Thoracic aorta (tissue), 2 donors: Measurements from ENCODE around the gene HACE1. TPM values are rescaled to one million over a fixed set of nuclear protein-coding genes. Genes with fewer than 3 reads are reported as not detected.
"Not testable (repeated sequence)": the region's sequence is repeated elsewhere in the genome, so short reads cannot be mapped to it uniquely, and the experiment has no call there.

Source experiments
- ATAC-seq: fragments of 150-250 bp; one replicate; pipeline ENCODE4 v1.8.0; 2017; ENCODE audit warnings: low read depth; ENCODE audit not compliant: insufficient number of reproducible peaks, low FRiP score
- DNase-seq: peaks from one replicate; pipeline ENCODE4 v3.0.0-alpha.2; 2020; ENCODE audit warnings: low spot score
- H3K27ac ChIP-seq, 2 donors: fragments of 200-600 bp; sonication (generic); 1 replicate in 1 of 2; 2 replicates in 1 of 2; pipeline ENCODE4 v1.5.1; 2016; ENCODE audit warnings: mild to moderate bottlenecking in 2 of 2, moderate library complexity in 2 of 2
- H3K27me3 ChIP-seq: fragments of 200-600 bp; sonication (generic); replicated peaks from 2 replicates; pipeline ENCODE4 v1.6.0; 2016; ENCODE audit warnings: mild to moderate bottlenecking; ENCODE audit not compliant: insufficient read depth
- H3K36me3 ChIP-seq: fragments of 200-600 bp; sonication (generic); one replicate; pipeline ENCODE4 v1.5.1; 2016
- H3K4me1 ChIP-seq, 2 donors: fragments of 200-600 bp; sonication (generic); 1 replicate in 1 of 2; 2 replicates in 1 of 2; pipeline versions ENCODE4 v1.5.1 to v1.6.0; 2016; ENCODE audit warnings: low read depth in 2 of 2, mild to moderate bottlenecking in 1 of 2; ENCODE audit not compliant: control insufficient read depth in 1 of 2
- H3K4me3 ChIP-seq: fragments of 200-600 bp; sonication (generic); 2 replicates; pipeline ENCODE4 v1.5.1; 2016; ENCODE audit warnings: mild to moderate bottlenecking
- H3K9me3 ChIP-seq: fragments of 200-600 bp; sonication (generic); 2 replicates; pipeline ENCODE4 v1.5.1; 2016
- CTCF ChIP-seq: fragments of 200-600 bp; sonication (generic); IDR thresholded peaks from one replicate; pipeline ENCODE4 v1.5.1; 2019; ENCODE audit warnings: antibody characterized with exemption
- total RNA-seq, 2 donors: library from RNA; depleted of rRNA; stranded (reverse); fragments of >200 nt; gene quantifications; one replicate each; pipeline versions ENCODE4 v1.1.0 to v1.2.3, GENCODE V29; 2016

Gene HACE1
- total RNA-seq, 2 donors from 2014 or later: 17.0 to 20.7 TPM

- H3K27me3 ChIP-seq: no peaks in the 10 kb centered on the region
- no peak overlapping the region for H3K4me3 ChIP-seq
- no peak for TF ChIP-seq CTCF
- H3K36me3 ChIP-seq: no peaks in the 10 kb centered on the region
- H3K4me1 ChIP-seq: no peaks in the 10 kb centered on the region
- H3K9me3 ChIP-seq: no peaks in the 10 kb centered on the region
- ATAC-seq: no peak
- DNase-seq: no peak
- no peak overlapping the region for H3K27ac ChIP-seq
Observed at GRCh38 chr6:104828478-104828877, 31.2 kb downstream of the HACE1 start.

- H3K9me3 ChIP-seq, H3K36me3 ChIP-seq, H3K27me3 ChIP-seq, DNase-seq, ATAC-seq, H3K4me1 ChIP-seq, H3K27ac ChIP-seq, H3K4me3 ChIP-seq: not testable (repeated sequence)
Observed at GRCh38 chr6:104820820-104821219, 38.9 kb downstream of the HACE1 start.

- H3K36me3 ChIP-seq: peaks cover 5% of the 10 kb centered on the region
- H3K27me3 ChIP-seq: no peaks in the 10 kb centered on the region
- ATAC-seq (no peak), DNase-seq (no peak)
- H3K4me3 ChIP-seq: no peak overlapping the region
- H3K27ac ChIP-seq: no peak overlapping the region
- TF ChIP-seq CTCF: no peak
- no peaks in the 10 kb centered on the region for H3K4me1 ChIP-seq
- H3K9me3 ChIP-seq: no peaks in the 10 kb centered on the region
Observed at GRCh38 chr6:104816125-104816524, 43.6 kb downstream of the HACE1 start.

- Histone ChIP-seq H3K4me3 (no peak overlapping the region), H3K27me3 (no peaks in the 10 kb centered on the region), H3K9me3 (no peaks in the 10 kb centered on the region), H3K27ac (no peak overlapping the region), H3K36me3 (peaks cover 5% of the 10 kb centered on the region), H3K4me1 (no peaks in the 10 kb centered on the region)
- DNase-seq (no peak), ATAC-seq (no peak)
- no peak for TF ChIP-seq CTCF
Observed at GRCh38 chr6:104814743-104815142, 45.0 kb downstream of the HACE1 start.

- no peak overlapping the region for H3K27ac ChIP-seq
- no peak for ATAC-seq
- peaks cover 5% of the 10 kb centered on the region for H3K36me3 ChIP-seq
- no peak overlapping the region for H3K4me3 ChIP-seq
- no peaks in the 10 kb centered on the region for H3K9me3 ChIP-seq
- H3K4me1 ChIP-seq: no peaks in the 10 kb centered on the region
- no peaks in the 10 kb centered on the region for H3K27me3 ChIP-seq
- no peak for DNase-seq
- TF ChIP-seq CTCF: no peak
Observed at GRCh38 chr6:104813552-104813951, 46.2 kb downstream of the HACE1 start.

GRCh38 chr6:104809116-104809515, 50.6 kb downstream of the HACE1 start:
- H3K9me3 ChIP-seq: no peaks in the 10 kb centered on the region
- no peaks in the 10 kb centered on the region for H3K27me3 ChIP-seq
- no peaks in the 10 kb centered on the region for H3K4me1 ChIP-seq
- H3K27ac ChIP-seq: no peak overlapping the region
- ATAC-seq (no peak), DNase-seq (no peak)
- TF ChIP-seq CTCF: no peak
- no peak overlapping the region for H3K4me3 ChIP-seq
- peaks cover 2% of the 10 kb centered on the region for H3K36me3 ChIP-seq

- not testable (repeated sequence) for H3K9me3 ChIP-seq, DNase-seq, H3K36me3 ChIP-seq, H3K27me3 ChIP-seq, H3K4me1 ChIP-seq, ATAC-seq, H3K4me3 ChIP-seq, H3K27ac ChIP-seq
Observed at GRCh38 chr6:104805335-104805734, 54.4 kb downstream of the HACE1 start.
